ENCODE measurements around the gene SLC9A9.

The SLC9A9 gene

GRCh38 chr3:143261848-143262247, 586.4 kb downstream of the SLC9A9 start:
- H3K36me3 ChIP-seq (ENCODE audit: control insufficient read depth, insufficient read depth, low read length) = no peaks in the 10 kb centered on the region
- H3K4me3 ChIP-seq (ENCODE audit: low read depth, low read length) = no peak overlapping the region
- no peaks in the 10 kb centered on the region for H3K4me1 ChIP-seq (ENCODE audit: control insufficient read depth, insufficient read depth, low read length)
- H3K27ac ChIP-seq (ENCODE audit: low read depth, low read length) = no peak overlapping the region
- no peak overlapping the region for H3K9ac ChIP-seq (ENCODE audit: low read depth, low read length)
- no peaks in the 10 kb centered on the region for H3K27me3 ChIP-seq (ENCODE audit: control insufficient read depth, insufficient read depth, low read length)
- H3K9me3 ChIP-seq (ENCODE audit: control insufficient read depth, insufficient read depth, low read length) = no peaks in the 10 kb centered on the region

- Histone ChIP-seq H3K4me3 (ENCODE audit: low read depth, low read length) (no peak overlapping the region), H3K4me1 (ENCODE audit: control insufficient read depth, insufficient read depth, low read length) (no peaks in the 10 kb centered on the region), H3K36me3 (ENCODE audit: control insufficient read depth, insufficient read depth, low read length) (no peaks in the 10 kb centered on the region), H3K27me3 (ENCODE audit: control insufficient read depth, insufficient read depth, low read length) (no peaks in the 10 kb centered on the region), H3K9me3 (ENCODE audit: control insufficient read depth, insufficient read depth, low read length) (no peaks in the 10 kb centered on the region), H3K9ac (ENCODE audit: low read depth, low read length) (no peak overlapping the region), H3K27ac (ENCODE audit: low read depth, low read length) (no peak overlapping the region)
Observed at GRCh38 chr3:143258692-143259091, 589.6 kb downstream of the SLC9A9 start.

GRCh38 chr3:143256416-143256815, 591.9 kb downstream of the SLC9A9 start:
- Histone ChIP-seq H3K27ac (ENCODE audit: low read depth, low read length) (no peak overlapping the region), H3K9me3 (ENCODE audit: control insufficient read depth, insufficient read depth, low read length) (no peaks in the 10 kb centered on the region), H3K27me3 (ENCODE audit: control insufficient read depth, insufficient read depth, low read length) (no peaks in the 10 kb centered on the region), H3K4me1 (ENCODE audit: control insufficient read depth, insufficient read depth, low read length) (no peaks in the 10 kb centered on the region), H3K4me3 (ENCODE audit: low read depth, low read length) (no peak overlapping the region), H3K36me3 (ENCODE audit: control insufficient read depth, insufficient read depth, low read length) (no peaks in the 10 kb centered on the region), H3K9ac (ENCODE audit: low read depth, low read length) (no peak overlapping the region)

GRCh38 chr3:143255739-143256138, 592.5 kb downstream of the SLC9A9 start:
- H3K27me3 ChIP-seq (ENCODE audit: control insufficient read depth, insufficient read depth, low read length) = no peaks in the 10 kb centered on the region
- H3K36me3 ChIP-seq (ENCODE audit: control insufficient read depth, insufficient read depth, low read length) = no peaks in the 10 kb centered on the region
- H3K27ac ChIP-seq (ENCODE audit: low read depth, low read length) = no peak overlapping the region
- no peaks in the 10 kb centered on the region for H3K4me1 ChIP-seq (ENCODE audit: control insufficient read depth, insufficient read depth, low read length)
- no peak overlapping the region for H3K4me3 ChIP-seq (ENCODE audit: low read depth, low read length)
- no peak overlapping the region for H3K9ac ChIP-seq (ENCODE audit: low read depth, low read length)
- H3K9me3 ChIP-seq (ENCODE audit: control insufficient read depth, insufficient read depth, low read length) = no peaks in the 10 kb centered on the region

GRCh38 chr3:143252931-143253330, 595.3 kb downstream of the SLC9A9 start:
- no peak overlapping the region for H3K27ac ChIP-seq (ENCODE audit: low read depth, low read length)
- no peaks in the 10 kb centered on the region for H3K36me3 ChIP-seq (ENCODE audit: control insufficient read depth, insufficient read depth, low read length)
- H3K9me3 ChIP-seq (ENCODE audit: control insufficient read depth, insufficient read depth, low read length) = no peaks in the 10 kb centered on the region
- no peak overlapping the region for H3K4me3 ChIP-seq (ENCODE audit: low read depth, low read length)
- H3K27me3 ChIP-seq (ENCODE audit: control insufficient read depth, insufficient read depth, low read length) = no peaks in the 10 kb centered on the region
- no peaks in the 10 kb centered on the region for H3K4me1 ChIP-seq (ENCODE audit: control insufficient read depth, insufficient read depth, low read length)
- no peak overlapping the region for H3K9ac ChIP-seq (ENCODE audit: low read depth, low read length)

- H3K4me1 ChIP-seq (ENCODE audit: control insufficient read depth, insufficient read depth, low read length) = peaks cover 4% of the 10 kb centered on the region; the same call in 1 of the 2 replicates
Observed at GRCh38 chr3:143249014-143249413, 599.3 kb downstream of the SLC9A9 start.

GRCh38 chr3:143247073-143247472, 601.2 kb downstream of the SLC9A9 start:
- H3K27me3 ChIP-seq (ENCODE audit: control insufficient read depth, insufficient read depth, low read length) = no peaks in the 10 kb centered on the region
- no peak overlapping the region for H3K9ac ChIP-seq (ENCODE audit: low read depth, low read length)
- H3K9me3 ChIP-seq (ENCODE audit: control insufficient read depth, insufficient read depth, low read length) = no peaks in the 10 kb centered on the region
- H3K4me1 ChIP-seq (ENCODE audit: control insufficient read depth, insufficient read depth, low read length) = peaks cover 4% of the 10 kb centered on the region; the same call in 1 of the 2 replicates
- H3K27ac ChIP-seq (ENCODE audit: low read depth, low read length) = no peak overlapping the region
- no peak overlapping the region for H3K4me3 ChIP-seq (ENCODE audit: low read depth, low read length)
- H3K36me3 ChIP-seq (ENCODE audit: control insufficient read depth, insufficient read depth, low read length) = no peaks in the 10 kb centered on the region

More at GRCh38 chr3:143249014-143249413, 599.3 kb downstream of the SLC9A9 start:
- Histone ChIP-seq H3K27me3 (ENCODE audit: control insufficient read depth, insufficient read depth, low read length) (no peaks in the 10 kb centered on the region), H3K9me3 (ENCODE audit: control insufficient read depth, insufficient read depth, low read length) (no peaks in the 10 kb centered on the region), H3K4me3 (ENCODE audit: low read depth, low read length) (no peak overlapping the region), H3K27ac (ENCODE audit: low read depth, low read length) (no peak overlapping the region), H3K9ac (ENCODE audit: low read depth, low read length) (no peak overlapping the region), H3K36me3 (ENCODE audit: control insufficient read depth, insufficient read depth, low read length) (no peaks in the 10 kb centered on the region)

- no peak overlapping the region for H3K9ac ChIP-seq (ENCODE audit: low read depth, low read length)
- peaks cover 4% of the 10 kb centered on the region; the same call in 1 of the 2 replicates for H3K4me1 ChIP-seq (ENCODE audit: control insufficient read depth, insufficient read depth, low read length)
Observed at GRCh38 chr3:143245692-143246091, 602.6 kb downstream of the SLC9A9 start.

GRCh38 chr3:143244516-143245063, 603.7 kb downstream of the SLC9A9 start:
- H3K36me3 ChIP-seq (ENCODE audit: control insufficient read depth, insufficient read depth, low read length) = no peaks in the 10 kb centered on the region
- no peak overlapping the region for H3K4me3 ChIP-seq (ENCODE audit: low read depth, low read length)
- peaks cover 4% of the 10 kb centered on the region; the same call in 1 of the 2 replicates for H3K4me1 ChIP-seq (ENCODE audit: control insufficient read depth, insufficient read depth, low read length)
- no peaks in the 10 kb centered on the region for H3K9me3 ChIP-seq (ENCODE audit: control insufficient read depth, insufficient read depth, low read length)
- no peak overlapping the region for H3K9ac ChIP-seq (ENCODE audit: low read depth, low read length)
- H3K27ac ChIP-seq (ENCODE audit: low read depth, low read length) = no peak overlapping the region
- H3K27me3 ChIP-seq (ENCODE audit: control insufficient read depth, insufficient read depth, low read length) = no peaks in the 10 kb centered on the region

More at GRCh38 chr3:143245692-143246091, 602.6 kb downstream of the SLC9A9 start:
- Histone ChIP-seq H3K4me3 (ENCODE audit: low read depth, low read length) (no peak overlapping the region), H3K27ac (ENCODE audit: low read depth, low read length) (no peak overlapping the region), H3K36me3 (ENCODE audit: control insufficient read depth, insufficient read depth, low read length) (no peaks in the 10 kb centered on the region), H3K27me3 (ENCODE audit: control insufficient read depth, insufficient read depth, low read length) (no peaks in the 10 kb centered on the region), H3K9me3 (ENCODE audit: control insufficient read depth, insufficient read depth, low read length) (no peaks in the 10 kb centered on the region)

GRCh38 chr3:143243686-143244085, 604.6 kb downstream of the SLC9A9 start:
- Histone ChIP-seq H3K27ac (ENCODE audit: low read depth, low read length) (no peak overlapping the region), H3K9me3 (ENCODE audit: control insufficient read depth, insufficient read depth, low read length) (no peaks in the 10 kb centered on the region), H3K36me3 (ENCODE audit: control insufficient read depth, insufficient read depth, low read length) (no peaks in the 10 kb centered on the region), H3K9ac (ENCODE audit: low read depth, low read length) (no peak overlapping the region), H3K4me3 (ENCODE audit: low read depth, low read length) (no peak overlapping the region), H3K27me3 (ENCODE audit: control insufficient read depth, insufficient read depth, low read length) (no peaks in the 10 kb centered on the region), H3K4me1 (ENCODE audit: control insufficient read depth, insufficient read depth, low read length) (peaks cover 4% of the 10 kb centered on the region; the same call in 1 of the 2 replicates)

- Histone ChIP-seq H3K4me3 (ENCODE audit: low read depth, low read length) (no peak overlapping the region), H3K9ac (ENCODE audit: low read depth, low read length) (no peak overlapping the region), H3K27me3 (ENCODE audit: control insufficient read depth, insufficient read depth, low read length) (no peaks in the 10 kb centered on the region), H3K36me3 (ENCODE audit: control insufficient read depth, insufficient read depth, low read length) (no peaks in the 10 kb centered on the region), H3K9me3 (ENCODE audit: control insufficient read depth, insufficient read depth, low read length) (no peaks in the 10 kb centered on the region), H3K27ac (ENCODE audit: low read depth, low read length) (no peak overlapping the region), H3K4me1 (ENCODE audit: control insufficient read depth, insufficient read depth, low read length) (peaks cover 4% of the 10 kb centered on the region; the same call in 1 of the 2 replicates)
Observed at GRCh38 chr3:143242691-143243090, 605.6 kb downstream of the SLC9A9 start.
